ENCODE measurements around the gene DHH.
"Not testable (repeated sequence)": the region's sequence is repeated elsewhere in the genome, so short reads cannot be mapped to it uniquely, and the experiment has no call there.

DHH gene

DNA sequence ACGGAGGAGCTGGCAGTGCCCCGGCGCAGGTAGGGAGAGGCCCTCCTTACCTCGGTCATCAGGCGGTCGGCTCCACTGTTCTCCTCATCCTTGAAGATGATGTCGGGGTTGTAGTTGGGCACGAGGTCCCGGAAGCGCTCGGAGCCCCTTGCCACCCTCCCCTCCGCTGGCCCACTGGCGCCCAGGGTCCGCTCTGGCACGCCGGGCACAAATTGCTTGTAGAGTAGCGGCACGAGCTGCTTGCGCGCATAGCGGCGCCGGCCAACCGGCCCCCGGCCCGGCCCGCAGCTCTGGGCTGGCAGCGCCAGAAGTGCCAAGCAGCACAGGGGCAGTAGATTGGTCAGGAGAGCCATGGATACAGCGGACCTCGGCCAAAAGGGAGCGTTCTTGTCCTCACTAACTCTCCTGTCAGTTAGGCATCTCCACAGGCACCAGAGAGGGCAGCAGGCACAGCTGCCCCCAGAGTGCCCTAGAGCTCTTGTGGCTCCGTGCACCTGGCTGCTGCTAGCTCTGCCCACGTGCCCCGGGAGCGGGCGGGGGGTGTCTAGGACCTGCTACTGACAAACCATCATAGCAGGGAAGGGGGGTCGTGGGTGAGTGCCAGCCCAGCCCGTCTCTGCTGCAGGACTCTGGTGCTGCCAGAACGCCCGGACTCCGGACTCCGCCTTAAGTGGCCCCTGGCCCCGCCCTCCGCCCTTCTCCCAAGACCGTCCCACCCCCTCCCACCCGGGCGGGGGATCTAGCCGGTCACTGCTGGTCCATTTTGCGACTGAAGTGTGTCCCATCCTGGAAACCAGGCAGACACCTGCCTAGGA, at the start of gene DHH:
Gene DHH, minus strand, starts transcription at position 642 of the 815 bp plus-strand sequence. Its CDS starts 289 bp downstream, at position 353.
- H3K36me3 Mint-ChIP-seq = peaks cover 3% of the 10 kb centered on the region
- H3K27ac Mint-ChIP-seq = no peak within 1 kb of the TSS
- no peaks in the 10 kb centered on the region for H3K9me3 Mint-ChIP-seq (ENCODE audit: low read depth)
- peaks cover 22% of the 10 kb centered on the region for H3K27me3 Mint-ChIP-seq
- peaks cover 38% of the 10 kb centered on the region for H3K4me1 Mint-ChIP-seq (ENCODE audit: low read depth)
- H3K4me3 Mint-ChIP-seq = peak within 1 kb of the TSS; percentile 47

DNA sequence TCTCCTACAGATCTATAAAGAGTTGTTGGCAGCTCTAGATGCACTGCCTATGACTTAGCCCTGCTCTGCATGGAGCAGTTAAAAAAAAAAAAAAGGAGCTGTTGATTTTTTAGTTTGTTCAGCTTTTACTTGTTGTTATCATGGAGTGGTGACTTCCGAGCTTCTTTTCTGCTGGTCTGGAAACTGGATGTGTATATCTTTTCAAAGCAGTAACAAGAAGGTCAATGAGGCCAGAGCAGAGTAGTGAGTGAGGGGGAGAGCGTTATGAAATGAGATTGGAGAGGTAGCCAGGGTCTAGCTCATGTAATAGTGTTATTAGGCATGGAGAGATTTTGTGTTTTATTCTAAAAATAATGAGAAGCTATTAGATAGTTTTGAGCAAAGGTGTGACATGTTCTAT, 49.8 kb upstream of the DHH start:
- no peaks in the 10 kb centered on the region for H3K4me1 Mint-ChIP-seq (ENCODE audit: low read depth)
- H3K36me3 Mint-ChIP-seq = peaks cover 5% of the 10 kb centered on the region
- no peak overlapping the region for H3K27ac Mint-ChIP-seq
- H3K27me3 Mint-ChIP-seq = no peaks in the 10 kb centered on the region
- H3K4me3 Mint-ChIP-seq = no peak overlapping the region
- no peaks in the 10 kb centered on the region for H3K9me3 Mint-ChIP-seq (ENCODE audit: low read depth)

DNA sequence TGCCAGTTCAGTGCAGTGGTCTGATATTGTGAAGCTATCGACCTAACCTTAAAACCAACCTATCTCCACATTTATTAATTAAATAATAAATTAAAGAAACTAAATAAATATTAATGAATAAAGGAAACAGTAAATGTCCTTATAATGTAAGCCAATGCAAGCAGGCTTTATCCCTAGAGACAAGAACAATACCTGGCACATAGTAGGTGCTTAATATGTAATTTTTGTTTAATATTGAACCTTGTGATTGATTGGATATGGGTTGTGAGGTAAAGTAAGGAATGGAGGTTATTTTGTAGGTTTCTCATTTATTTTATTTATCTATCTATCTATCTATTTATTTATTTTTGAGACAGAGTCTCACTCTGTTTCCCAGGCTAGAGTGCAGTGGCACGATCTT, 44.4 kb upstream of the DHH start:
- Mint-ChIP-seq H3K4me3 (no peak overlapping the region), H3K27ac (no peak overlapping the region), H3K36me3 (peaks cover 2% of the 10 kb centered on the region), H3K4me1 (ENCODE audit: low read depth) (no peaks in the 10 kb centered on the region), H3K27me3 (no peaks in the 10 kb centered on the region), H3K9me3 (ENCODE audit: low read depth) (no peaks in the 10 kb centered on the region)

DNA sequence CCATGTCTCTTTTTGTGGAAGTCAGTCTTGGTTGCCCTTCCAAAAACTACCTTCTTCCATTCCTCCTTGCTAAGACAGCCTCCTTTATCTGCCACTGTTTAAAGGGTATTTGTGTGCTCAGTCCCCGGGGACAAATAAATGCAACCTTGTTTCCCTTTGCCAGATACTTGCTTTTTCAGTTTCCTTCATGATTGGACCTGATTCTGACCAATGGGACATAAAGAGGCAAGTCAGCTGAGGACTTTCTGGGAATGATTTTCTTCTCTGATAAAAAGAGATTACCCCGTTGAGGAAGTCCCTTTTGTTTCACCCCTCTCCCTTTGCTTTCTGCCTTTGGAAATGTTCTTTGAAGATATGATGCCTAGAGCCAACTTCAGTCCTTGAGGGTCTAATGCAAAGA, 44.0 kb upstream of the DHH start:
- H3K27ac Mint-ChIP-seq = no peak overlapping the region

DNA sequence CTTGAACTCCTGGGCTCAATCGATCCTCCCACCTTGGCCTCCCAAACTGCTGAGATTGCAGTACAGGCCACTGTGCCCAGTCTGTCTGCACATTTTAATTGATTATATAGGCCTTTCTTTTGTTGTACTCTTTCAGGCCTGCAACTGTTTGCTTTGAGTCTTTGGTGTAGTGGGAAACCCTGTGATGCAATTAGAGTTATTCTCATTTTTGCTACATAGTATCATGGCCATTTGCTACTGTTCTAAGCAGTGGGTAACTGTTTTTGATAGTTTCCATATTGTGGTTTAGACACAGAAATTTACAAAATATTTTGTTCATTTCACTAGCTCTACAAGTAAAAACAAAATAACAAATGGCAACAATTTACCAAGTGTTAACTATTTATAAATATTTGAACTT, 42.9 kb upstream of the DHH start:
- H3K9me3 Mint-ChIP-seq (ENCODE audit: low read depth) = no peaks in the 10 kb centered on the region
- H3K36me3 Mint-ChIP-seq = peaks cover 2% of the 10 kb centered on the region
- no peak overlapping the region for H3K4me3 Mint-ChIP-seq
- H3K27me3 Mint-ChIP-seq = no peaks in the 10 kb centered on the region
- H3K4me1 Mint-ChIP-seq (ENCODE audit: low read depth) = peaks cover 12% of the 10 kb centered on the region
- H3K27ac Mint-ChIP-seq = no peak overlapping the region

More for the DNA sequence above, 44.0 kb upstream of the DHH start:
- H3K36me3 Mint-ChIP-seq = peaks cover 2% of the 10 kb centered on the region
- no peaks in the 10 kb centered on the region for H3K27me3 Mint-ChIP-seq
- no peaks in the 10 kb centered on the region for H3K9me3 Mint-ChIP-seq (ENCODE audit: low read depth)
- no peak overlapping the region for H3K4me3 Mint-ChIP-seq
- H3K4me1 Mint-ChIP-seq (ENCODE audit: low read depth) = peaks cover 4% of the 10 kb centered on the region

DNA sequence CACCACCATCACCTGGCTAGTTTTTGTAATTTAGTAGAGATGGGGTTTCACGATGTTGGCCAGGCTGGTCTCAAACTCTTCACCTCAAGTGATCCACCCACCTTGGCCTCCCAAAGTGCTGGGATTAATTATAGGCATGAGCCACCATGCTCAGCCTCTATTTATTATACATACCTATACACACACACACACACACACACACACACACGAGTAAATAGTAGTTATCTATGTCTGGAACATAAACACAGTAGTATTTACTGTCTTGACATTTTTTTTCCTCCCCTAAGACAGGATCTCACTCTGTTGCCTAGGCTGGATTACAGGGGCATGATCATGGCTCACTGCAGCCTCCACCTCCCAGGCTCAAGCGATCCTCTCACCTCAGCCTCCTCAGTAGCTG, 42.4 kb upstream of the DHH start:
- not testable (repeated sequence) for H3K27me3 Mint-ChIP-seq; H3K4me3 Mint-ChIP-seq; H3K27ac Mint-ChIP-seq; H3K9me3 Mint-ChIP-seq (ENCODE audit: low read depth); H3K36me3 Mint-ChIP-seq
- H3K4me1 Mint-ChIP-seq (ENCODE audit: low read depth) = peaks cover 17% of the 10 kb centered on the region

DNA sequence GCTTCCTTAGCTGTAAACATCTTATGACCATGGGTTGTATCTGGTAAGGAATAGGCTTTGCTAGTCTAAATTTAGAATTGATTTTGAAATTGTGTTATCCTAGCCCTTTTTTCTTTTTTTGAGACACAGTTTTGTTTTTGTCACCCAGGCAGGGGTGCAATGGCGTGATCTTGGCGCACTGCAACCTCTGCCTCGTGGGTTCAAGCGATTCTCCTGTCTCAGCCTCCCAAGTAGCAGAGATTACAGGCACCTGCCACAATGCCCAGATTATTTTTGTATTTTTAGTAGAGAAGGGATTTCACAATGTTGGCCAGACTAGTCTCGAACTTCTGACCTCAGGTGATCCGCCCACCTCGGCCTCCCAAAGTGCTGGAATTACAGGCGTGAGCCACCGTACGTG, 39.0 kb upstream of the DHH start:
- Mint-ChIP-seq H3K4me3 (no peak overlapping the region), H3K4me1 (ENCODE audit: low read depth) (peaks cover 37% of the 10 kb centered on the region), H3K9me3 (ENCODE audit: low read depth) (no peaks in the 10 kb centered on the region), H3K27ac (no peak overlapping the region), H3K27me3 (no peaks in the 10 kb centered on the region), H3K36me3 (peaks cover 12% of the 10 kb centered on the region)

DNA sequence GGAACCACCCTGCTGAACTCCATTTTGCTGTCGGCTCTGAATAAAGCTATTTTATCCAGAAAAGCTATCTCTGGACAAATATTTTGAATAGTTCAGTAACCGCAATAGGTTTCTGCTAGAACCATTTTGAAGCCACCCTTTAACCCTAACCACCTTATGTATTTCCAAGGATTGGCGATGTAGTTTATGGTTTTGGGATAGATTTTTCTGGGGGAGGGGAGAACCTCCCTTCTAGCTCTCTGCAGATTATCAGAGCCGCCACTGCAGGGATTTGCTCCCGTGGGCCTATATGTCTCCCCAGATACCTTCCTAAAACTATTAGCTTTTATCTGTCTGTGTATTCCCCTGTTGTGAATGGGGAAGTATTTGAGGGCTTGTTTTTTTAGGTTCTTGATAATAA, 38.4 kb upstream of the DHH start:
- H3K27ac Mint-ChIP-seq = no peak overlapping the region

DNA sequence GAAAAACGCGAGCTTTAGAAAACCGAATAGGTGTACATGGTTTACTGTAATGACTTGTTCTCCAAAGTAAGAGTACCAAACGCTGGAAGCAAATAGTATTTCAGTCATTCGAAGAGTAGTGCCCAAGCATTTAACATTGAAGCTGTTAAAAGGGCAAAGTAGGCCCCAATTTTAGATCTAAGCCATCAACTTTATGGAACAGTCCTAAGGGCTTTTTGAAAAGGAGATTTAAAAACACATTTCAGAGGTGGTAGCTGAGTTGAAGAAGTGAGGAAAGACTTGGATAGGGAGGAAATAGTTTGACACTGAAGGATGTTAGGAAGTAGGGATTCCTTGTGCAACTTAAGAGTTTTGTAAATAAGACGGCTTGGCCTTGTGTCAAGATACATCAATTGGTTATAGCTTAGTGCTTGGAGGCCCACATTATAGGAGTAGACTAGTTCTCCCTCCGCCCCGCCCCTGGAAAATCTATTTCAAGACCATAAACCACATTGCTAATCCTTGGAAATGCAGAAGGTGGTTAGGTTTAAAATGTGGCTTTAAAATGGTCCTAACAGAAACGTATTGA, 37.4 kb upstream of the DHH start:
- Mint-ChIP-seq H3K4me1 (ENCODE audit: low read depth) (peaks cover 47% of the 10 kb centered on the region), H3K9me3 (ENCODE audit: low read depth) (no peaks in the 10 kb centered on the region), H3K27ac (peak overlapping the region; percentile 95), H3K27me3 (no peaks in the 10 kb centered on the region), H3K4me3 (peak overlapping the region; percentile 90), H3K36me3 (peaks cover 14% of the 10 kb centered on the region)

More for the DNA sequence above, 38.4 kb upstream of the DHH start:
- H3K36me3 Mint-ChIP-seq = peaks cover 12% of the 10 kb centered on the region
- H3K4me3 Mint-ChIP-seq = no peak overlapping the region
- no peaks in the 10 kb centered on the region for H3K27me3 Mint-ChIP-seq
- peaks cover 38% of the 10 kb centered on the region for H3K4me1 Mint-ChIP-seq (ENCODE audit: low read depth)
- H3K9me3 Mint-ChIP-seq (ENCODE audit: low read depth) = no peaks in the 10 kb centered on the region

DNA sequence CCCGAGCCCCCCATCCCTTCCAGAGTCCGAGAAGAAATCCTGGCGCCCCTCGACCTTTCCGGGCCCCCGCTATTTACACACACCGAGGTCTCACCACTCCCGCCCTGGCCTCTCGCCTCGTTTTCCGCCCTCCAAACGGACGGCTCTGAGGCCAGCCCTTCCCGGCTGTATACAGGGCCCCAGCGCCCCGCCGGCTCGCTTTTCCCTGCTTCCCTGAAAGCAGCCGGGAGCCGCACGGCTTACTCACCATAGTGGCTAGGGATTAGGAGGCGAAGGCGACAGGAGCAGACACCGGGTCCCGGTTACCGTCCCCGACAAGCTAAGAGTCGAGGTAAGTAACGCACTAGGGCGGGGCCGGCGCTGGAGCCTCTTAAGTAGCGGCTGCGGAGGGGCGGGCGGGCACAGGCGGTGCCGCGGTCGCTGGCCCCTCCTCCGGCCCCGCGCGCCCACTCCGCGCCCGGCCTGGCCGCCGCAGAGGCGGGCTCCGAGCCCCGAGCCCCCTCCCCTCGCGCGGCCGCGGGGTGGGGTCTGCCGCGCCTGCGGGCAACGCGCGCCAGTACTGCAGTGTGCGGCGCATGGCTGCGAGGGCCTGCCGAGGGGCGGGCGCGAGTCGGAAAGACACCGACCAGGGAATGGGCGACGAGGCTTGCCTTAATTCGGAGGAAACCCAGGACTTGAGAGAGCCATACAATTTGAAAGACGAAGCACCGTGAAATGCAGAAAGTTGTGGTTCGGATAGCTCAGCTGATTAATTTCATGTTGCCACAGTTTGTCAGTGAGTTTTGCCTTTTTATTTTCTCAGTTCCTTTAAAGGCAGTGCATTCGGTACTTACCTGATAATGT, 36.7 kb upstream of the DHH start, which contains the start of gene TUBA1B:
Gene TUBA1B, minus strand, starts transcription at position 345 of the 843 bp plus-strand sequence. Its CDS starts 95 bp downstream, at position 250.
- Mint-ChIP-seq H3K27me3 (no peaks in the 10 kb centered on the region), H3K36me3 (peaks cover 17% of the 10 kb centered on the region), H3K4me1 (ENCODE audit: low read depth) (peaks cover 47% of the 10 kb centered on the region), H3K27ac (peak within 1 kb of the TSS; percentile 96), H3K4me3 (peak within 1 kb of the TSS; percentile 95), H3K9me3 (ENCODE audit: low read depth) (no peaks in the 10 kb centered on the region)

DNA sequence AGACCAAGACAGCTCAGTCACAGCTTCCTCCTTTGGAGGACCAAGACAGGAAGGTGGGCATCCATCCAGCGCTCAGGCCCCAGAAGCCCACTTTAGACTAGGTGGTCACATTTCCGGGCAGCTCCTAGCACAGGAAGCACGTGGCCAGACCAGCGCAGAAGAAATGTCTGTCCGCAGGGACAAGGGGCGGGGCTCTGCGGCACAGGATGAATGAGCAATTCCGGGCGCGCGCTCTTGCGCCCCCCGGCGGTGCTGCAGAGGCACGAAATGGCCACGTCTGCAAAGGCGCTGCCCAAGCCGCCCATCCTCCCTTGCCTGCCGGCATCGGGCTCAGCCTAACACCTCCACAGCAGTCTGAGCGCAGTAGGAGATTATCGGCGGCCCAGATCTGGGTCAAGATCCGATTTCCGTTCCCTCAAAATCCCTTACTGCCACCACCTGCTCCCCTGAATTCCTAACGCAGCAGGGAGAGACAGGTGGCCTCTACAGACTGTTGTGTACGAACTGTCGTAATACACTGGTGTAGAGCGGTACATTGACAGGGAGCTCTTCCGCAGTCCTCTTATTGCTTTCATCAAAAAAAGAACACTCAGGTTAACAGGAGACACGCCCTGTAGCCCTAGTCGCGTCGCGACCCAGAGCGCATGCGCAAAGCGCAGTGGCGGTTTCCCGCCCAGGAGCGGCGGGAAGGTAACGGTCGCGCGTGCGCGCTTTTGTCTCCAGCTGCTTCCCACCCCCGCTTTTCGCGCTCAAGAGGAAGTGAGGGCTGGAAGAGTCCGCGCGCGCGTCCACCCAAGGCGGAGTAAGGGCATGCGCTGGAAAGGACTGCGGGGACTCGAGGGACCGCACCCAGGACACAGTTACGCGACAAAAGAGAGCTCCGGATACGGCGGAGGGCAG, 35.8 kb upstream of the DHH start:
- peak overlapping the region; percentile 96 for H3K27ac Mint-ChIP-seq
- H3K4me1 Mint-ChIP-seq (ENCODE audit: low read depth) = peaks cover 47% of the 10 kb centered on the region
- peaks cover 17% of the 10 kb centered on the region for H3K36me3 Mint-ChIP-seq
- peak overlapping the region; percentile 95 for H3K4me3 Mint-ChIP-seq
- no peaks in the 10 kb centered on the region for H3K9me3 Mint-ChIP-seq (ENCODE audit: low read depth)
- H3K27me3 Mint-ChIP-seq = no peaks in the 10 kb centered on the region

DNA sequence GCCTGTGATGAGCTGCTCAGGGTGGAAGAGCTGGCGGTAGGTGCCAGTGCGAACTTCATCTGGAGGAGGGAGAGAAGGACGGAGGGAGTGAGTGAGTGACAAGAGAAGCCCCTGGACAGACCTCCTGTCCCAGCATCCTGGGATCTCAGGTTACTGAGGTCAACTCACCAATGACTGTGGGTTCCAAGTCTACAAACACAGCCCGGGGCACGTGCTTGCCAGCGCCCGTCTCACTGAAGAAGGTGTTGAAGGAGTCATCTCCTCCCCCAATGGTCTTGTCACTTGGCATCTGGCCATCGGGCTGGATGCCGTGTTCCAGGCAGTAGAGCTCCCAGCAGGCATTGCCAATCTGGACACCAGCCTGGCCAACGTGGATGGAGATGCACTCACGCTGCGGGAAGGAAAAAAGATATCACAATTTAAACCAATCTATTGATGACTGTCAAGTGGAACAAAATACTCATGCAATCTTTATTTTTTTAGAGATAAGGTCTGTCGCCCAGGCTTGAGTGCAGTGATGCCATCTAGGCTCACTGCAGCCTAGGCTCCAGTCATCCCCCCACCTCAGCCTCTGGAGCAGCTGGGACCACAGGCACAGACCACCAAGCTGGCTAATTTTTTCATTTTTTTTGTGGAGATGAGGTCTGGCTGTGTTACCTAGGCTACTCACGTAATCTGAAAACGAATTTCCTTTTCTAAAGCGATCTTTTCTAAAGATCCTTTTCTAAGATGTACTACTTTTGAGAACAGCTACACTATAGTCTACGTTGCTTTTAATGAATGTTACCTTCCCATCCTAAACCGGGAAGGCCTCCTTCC, 34.9 kb upstream of the DHH start:
- peaks cover 47% of the 10 kb centered on the region for H3K4me1 Mint-ChIP-seq (ENCODE audit: low read depth)
- peaks cover 17% of the 10 kb centered on the region for H3K36me3 Mint-ChIP-seq
- H3K9me3 Mint-ChIP-seq (ENCODE audit: low read depth) = no peaks in the 10 kb centered on the region
- H3K27me3 Mint-ChIP-seq = no peaks in the 10 kb centered on the region
- peak overlapping the region; percentile 96 for H3K27ac Mint-ChIP-seq
- peak overlapping the region; percentile 95 for H3K4me3 Mint-ChIP-seq

DNA sequence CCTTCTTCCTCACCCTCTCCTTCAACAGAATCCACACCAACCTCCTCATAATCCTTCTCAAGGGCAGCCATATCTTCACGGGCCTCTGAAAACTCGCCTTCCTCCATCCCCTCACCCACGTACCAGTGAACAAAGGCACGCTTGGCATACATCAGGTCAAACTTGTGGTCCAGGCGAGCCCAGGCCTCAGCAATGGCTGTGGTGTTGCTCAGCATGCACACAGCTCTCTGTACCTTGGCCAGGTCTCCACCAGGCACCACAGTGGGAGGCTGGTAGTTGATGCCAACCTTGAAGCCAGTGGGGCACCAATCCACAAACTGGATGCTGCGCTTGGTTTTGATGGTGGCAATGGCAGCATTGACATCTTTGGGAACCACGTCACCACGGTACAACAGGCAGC, 33.4 kb upstream of the DHH start:
- peak overlapping the region; percentile 96 for H3K27ac Mint-ChIP-seq
- not testable (repeated sequence) for H3K27me3 Mint-ChIP-seq; H3K9me3 Mint-ChIP-seq (ENCODE audit: low read depth)
- H3K4me3 Mint-ChIP-seq = peak overlapping the region; percentile 51
- peaks cover 40% of the 10 kb centered on the region for H3K4me1 Mint-ChIP-seq (ENCODE audit: low read depth)
- H3K36me3 Mint-ChIP-seq = peaks cover 17% of the 10 kb centered on the region

Data from activated naive CD8-positive, alpha-beta T cell (primary cell).